ENCODE results near the gene TXNDC12.
"Not testable (repeated sequence)": the region's sequence is repeated elsewhere in the genome, so short reads cannot be mapped to it uniquely, and the experiment has no call there.

TXNDC12 gene
- total RNA-seq: 4.1 to 5.3 (median 4.6) reads per million in 3 experiments

- DNase-seq: peak; percentile 69
Observed at GRCh38 chr1:52055066-52055865, at the start of gene TXNDC12. TSS of gene TXNDC12 (minus strand) at chr1:52055191. CDS start at chr1:52055096, 95 bp downstream.

DNA sequence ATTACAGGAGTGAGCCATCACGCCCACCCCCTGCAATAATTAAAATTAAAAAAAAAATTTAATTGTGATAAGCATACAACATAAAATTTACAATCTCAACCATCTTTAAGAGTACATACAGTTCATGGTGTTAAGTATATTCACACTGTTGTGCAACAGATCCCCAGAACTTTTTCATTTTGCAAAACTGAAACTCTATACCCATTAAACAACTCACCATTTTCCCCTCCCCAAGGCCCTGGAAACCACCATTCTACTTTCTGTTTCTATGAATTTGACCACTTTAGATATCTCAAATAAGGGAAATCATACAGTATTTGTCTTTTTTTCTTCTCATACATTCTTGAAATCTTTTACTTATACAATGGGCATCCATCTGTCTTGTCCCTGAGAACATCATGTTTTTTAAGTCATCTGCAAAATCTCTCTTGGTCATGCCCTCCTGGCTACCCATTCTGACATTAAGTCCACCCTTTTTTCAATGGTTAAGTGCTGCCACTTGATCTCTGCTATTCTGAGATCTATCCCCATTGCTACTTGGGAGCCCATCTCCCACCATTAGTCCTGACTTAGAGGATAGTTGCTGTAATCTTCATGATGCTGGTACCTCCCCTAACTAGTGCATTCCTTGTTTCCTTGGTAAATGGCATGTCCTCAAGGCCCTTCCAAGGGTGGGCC is 47.5 kb upstream of the TXNDC12 start:
- no peak for DNase-seq

- DNase-seq: no peak
Observed at GRCh38 chr1:52098139-52098871, 43.3 kb upstream of the TXNDC12 start.

- DNase-seq: no peak
Observed at GRCh38 chr1:52096216-52096615, 41.2 kb upstream of the TXNDC12 start.

DNA sequence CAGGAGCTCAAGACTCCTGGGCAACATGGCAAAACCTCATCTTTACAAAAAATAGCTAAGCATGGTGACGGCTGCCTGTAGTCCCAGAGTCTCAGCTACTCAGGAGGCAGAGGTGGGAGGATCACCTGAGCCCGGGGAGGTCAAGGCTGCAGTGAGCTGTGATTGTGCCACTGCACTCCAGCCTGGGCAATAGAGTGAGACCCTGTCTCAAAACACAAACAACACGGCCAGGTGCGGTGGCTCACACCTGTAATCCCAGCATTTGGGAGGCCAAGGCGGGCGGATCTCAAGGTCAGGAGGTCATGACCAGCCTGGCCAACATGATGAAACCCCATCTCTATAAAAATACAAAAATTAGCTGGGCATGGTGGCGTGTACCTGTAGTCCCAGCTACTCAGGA is 39.3 kb upstream of the TXNDC12 start:
- DNase-seq: not testable (repeated sequence)

GRCh38 chr1:52087892-52088291 is 32.9 kb upstream of the TXNDC12 start:
- DNase-seq: not testable (repeated sequence)

DNA sequence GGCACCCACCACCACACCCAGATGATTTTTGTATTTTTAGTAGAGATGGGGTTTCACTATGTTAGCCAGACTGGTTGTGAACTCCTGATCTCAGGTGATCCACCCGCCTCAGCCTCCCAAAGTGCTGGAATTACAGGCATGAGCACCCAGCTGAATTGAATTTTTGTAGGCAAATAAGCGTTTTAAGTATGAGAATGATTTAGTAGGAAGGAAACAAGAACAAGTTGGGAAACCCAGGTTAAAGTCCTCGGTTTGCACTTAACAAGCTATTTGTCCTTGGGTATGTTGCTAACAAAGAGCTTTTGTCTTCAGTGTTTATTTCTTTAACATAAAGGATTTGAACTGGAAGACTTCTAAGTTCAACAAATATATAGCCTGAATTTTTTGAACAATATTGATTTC is 25.0 kb upstream of the TXNDC12 start:
- DNase-seq: no peak

- not testable (repeated sequence) for DNase-seq
Observed at GRCh38 chr1:52077277-52077676, 22.3 kb upstream of the TXNDC12 start.

- no peak for DNase-seq
Observed at GRCh38 chr1:52072291-52072690, 17.3 kb upstream of the TXNDC12 start.

GRCh38 chr1:52070704-52071103 is 15.7 kb upstream of the TXNDC12 start:
- no peak for DNase-seq

GRCh38 chr1:52063192-52063591 is 8.2 kb upstream of the TXNDC12 start:
- DNase-seq: no peak

DNA sequence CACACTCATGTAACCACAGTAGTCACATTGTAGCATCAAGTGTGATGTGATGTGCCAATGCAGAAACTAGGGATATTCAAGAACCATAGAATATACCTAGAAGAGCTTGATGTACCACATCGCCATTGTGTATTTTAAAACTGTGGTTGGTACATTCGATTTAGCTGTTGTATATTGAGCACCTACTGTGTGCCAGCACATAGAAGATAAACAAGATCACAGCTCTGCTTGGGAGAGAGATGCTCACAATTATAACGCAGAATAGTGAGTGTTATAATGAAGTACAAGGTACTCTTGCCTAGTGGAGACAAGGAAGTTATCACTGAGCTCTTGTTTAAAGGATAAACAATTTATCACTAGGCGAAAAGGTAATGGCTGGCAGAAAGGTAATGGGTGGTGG is 5.8 kb upstream of the TXNDC12 start:
- no peak for DNase-seq

- no peak for DNase-seq
Observed at GRCh38 chr1:52059888-52060287, 4.9 kb upstream of the TXNDC12 start.

DNA sequence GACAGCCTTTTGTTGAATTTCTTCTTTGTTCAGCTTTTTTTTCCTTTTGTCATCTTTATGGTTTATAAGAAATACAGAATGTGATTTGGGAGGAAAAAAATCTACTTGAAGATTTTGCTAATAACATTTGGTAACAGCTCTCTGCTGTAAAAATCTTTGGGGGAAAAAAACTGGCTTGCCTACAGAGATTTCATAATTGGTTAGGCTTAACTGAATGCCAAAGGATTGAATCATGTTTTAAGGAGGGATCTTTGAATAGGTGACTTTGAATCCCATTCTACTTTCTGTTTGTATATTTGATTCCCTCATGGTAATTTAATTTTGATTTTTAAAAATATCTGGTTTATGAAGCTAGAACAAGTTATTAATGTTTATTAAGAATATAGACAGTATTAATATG is 4.3 kb upstream of the TXNDC12 start:
- no peak for DNase-seq

DNA sequence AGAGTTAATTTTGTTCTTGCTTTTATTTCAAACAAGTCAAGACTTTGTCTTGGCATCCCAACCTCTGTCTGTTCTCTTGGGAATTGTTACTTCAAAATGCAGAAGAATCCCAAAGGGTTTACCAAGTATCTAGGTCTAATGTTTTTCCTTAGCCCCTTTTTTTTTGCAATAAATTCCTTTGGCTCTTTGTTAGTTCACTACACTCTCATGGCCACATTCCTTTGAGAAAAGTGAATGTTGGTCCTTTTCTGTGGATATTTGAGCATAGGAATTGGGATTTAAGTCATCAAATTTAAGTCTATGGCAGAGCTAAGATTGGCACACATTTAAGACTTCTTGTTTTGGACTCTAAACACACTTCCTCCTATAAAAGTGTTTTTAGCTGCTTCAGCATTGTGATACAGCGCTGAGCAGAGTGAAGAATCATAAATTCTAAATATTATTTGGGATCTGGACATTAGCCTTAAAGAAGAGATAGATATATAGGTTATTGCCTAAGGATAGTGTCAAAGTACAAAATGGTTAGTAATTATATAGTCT is 3.0 kb upstream of the TXNDC12 start:
- DNase-seq: no peak

GRCh38 chr1:52057255-52057654 is 2.3 kb upstream of the TXNDC12 start:
- no peak for DNase-seq

DNA sequence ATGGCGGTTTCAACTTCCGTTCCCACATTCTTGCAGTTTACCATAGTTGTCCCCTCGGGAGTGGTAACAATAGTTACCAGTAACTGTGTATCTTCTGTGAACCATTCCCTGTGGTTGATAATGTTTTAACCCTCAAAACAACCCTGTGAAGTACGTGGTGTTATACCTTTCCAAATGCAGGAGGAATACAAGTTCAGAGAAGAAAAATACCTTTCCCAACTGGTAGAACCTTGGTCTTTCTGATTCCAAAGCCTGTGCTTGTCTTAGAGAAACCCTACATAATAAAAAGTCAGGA is 1.9 kb upstream of the TXNDC12 start:
- DNase-seq: no peak

DNA sequence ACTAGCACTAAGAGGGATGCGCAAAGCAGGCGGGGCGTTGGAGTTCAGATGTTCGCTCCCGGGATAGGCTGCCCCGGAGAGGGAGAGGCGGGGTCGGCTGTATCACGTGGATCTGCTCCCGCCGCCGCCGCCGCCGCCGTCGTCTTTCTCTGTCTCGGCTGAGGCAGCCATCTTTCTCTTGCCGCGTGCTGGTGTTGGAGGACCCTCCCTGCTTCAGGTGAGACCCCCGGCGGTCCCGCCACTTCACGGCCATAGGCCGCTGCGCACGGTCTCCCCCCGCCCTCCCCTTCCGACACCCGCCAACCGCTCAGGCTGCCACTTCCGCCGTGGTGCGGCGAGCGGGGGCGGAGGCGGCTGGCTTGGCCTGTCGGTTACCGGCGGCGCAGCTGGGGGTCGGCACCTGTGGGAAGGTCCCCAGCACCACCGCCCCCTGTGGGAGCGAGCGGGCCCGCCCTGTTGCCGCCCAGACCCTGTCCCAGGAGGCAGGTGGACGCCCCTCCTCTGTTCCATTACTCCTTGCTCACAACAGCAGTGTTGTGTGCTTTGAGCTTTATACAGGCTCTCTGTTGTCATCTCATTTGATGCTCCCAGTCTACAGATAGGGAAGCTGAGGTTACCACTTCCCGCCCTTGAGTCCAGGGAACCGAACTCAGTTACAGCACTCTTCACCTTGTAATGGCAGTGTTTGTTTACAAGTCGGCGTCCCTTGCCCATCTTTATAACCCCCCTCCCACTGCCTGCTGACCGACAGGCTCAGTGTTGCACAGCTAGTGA is 1.4 kb upstream of the TXNDC12 start, which contains the start of gene BTF3L4:
Gene BTF3L4 (plus strand): TSS at position 133 of the 774 bp plus-strand sequence. CDS start 3,553 bp downstream, outside the sequence.
- peak; percentile 91 for DNase-seq

GRCh38 chr1:52055866-52056162 is 823 bp upstream of the TXNDC12 start:
- DNase-seq: no peak

DNA sequence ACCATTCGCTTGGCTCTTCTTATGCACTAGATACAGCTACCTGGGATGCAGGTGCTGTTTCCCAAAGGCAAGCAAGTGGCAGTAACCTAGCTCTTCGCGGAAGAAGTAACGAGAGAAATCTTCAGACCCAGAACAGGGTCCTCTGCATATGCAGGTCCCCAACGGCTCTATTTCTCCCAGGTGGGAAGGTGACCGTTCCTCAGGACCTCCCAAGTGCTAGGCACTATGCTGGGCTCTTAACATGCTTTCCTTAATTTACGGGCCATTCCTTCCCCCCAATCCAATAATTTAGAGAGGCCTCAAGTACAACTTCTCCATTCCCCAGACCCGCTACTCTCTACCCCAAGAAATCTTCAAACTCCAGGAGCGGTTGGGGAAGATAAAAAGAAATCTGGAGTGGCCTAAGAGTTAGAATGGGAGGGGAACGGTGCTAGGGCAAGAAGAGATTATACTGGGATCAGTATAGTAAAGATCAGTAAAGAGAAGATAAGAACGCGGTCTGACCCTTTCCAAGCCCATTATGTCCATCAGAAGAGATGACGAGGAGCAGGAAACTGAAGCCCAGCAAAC is 410 bp downstream of the TXNDC12 start:
- no peak for DNase-seq

DNA sequence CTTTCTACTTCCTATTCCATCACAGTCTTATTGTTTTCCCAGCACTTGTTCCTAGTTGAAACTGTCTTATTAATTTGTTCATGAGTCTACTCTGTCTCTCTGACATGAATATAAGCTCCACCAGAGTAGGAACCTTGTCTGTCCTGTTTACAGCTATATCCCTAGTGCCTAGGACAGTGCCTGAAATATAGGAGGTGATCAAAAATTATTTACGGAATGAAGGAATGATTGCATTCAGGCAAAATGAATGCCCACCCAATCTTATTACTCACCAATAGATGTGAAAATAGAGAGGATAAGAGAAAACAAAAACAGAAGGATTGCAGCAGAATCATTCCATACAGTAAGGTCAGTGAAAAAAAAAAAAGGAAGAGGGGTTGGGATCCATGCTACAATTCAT is 1.1 kb downstream of the TXNDC12 start:
- DNase-seq: no peak

- DNase-seq: not testable (repeated sequence)
Observed at GRCh38 chr1:52049337-52049736, 5.7 kb downstream of the TXNDC12 start.

All from central memory CD4-positive, alpha-beta T cell (primary cell).